RKO (cell line): ENCODE results near the gene SNX9.

Experiments used
- DNase-seq: peaks from one replicate; pipeline ENCODE4 v3.0.0-alpha.2; 2016; ENCODE audit warnings: low spot score

SNX9 gene

GRCh38 chr6:157980288-157981131 is 157.5 kb downstream of the SNX9 start:
- no peak for DNase-seq

- no peak for DNase-seq
Measured at GRCh38 chr6:157981132-157981394, 158.0 kb downstream of the SNX9 start.

- DNase-seq, result peak; percentile 64
Measured at GRCh38 chr6:157981395-157982101, 158.5 kb downstream of the SNX9 start, which contains the start of gene SYNJ2. Gene SYNJ2 (plus strand): TSS chr6:157981863. CDS start chr6:157981962, 99 bp downstream.

- peak; percentile 48 for DNase-seq
Measured at GRCh38 chr6:157982102-157982562, 159.1 kb downstream of the SNX9 start.

- DNase-seq, result peak; percentile 25
Measured at GRCh38 chr6:157982563-157983405, 159.7 kb downstream of the SNX9 start.

- no peak for DNase-seq
Measured at GRCh38 chr6:157983406-157984119, 160.5 kb downstream of the SNX9 start.

- no peak for DNase-seq
Measured at GRCh38 chr6:157984128-157984527, 161.1 kb downstream of the SNX9 start.

GRCh38 chr6:157984686-157985225 is 161.7 kb downstream of the SNX9 start:
- DNase-seq, result no peak

- no peak for DNase-seq
Measured at GRCh38 chr6:157985378-157986155, 162.5 kb downstream of the SNX9 start.

GRCh38 chr6:157987788-157988699 is 165.0 kb downstream of the SNX9 start:
- no peak for DNase-seq

GRCh38 chr6:157988700-157989063 is 165.6 kb downstream of the SNX9 start:
- DNase-seq, result no peak

- DNase-seq, result no peak
Measured at GRCh38 chr6:157989541-157990289, 166.7 kb downstream of the SNX9 start.

GRCh38 chr6:157990321-157991066 is 167.4 kb downstream of the SNX9 start:
- no peak for DNase-seq

GRCh38 chr6:157991067-157991432 is 168.0 kb downstream of the SNX9 start:
- DNase-seq, result no peak

GRCh38 chr6:157993076-157993475 is 170.0 kb downstream of the SNX9 start:
- no peak for DNase-seq

- no peak for DNase-seq
Measured at GRCh38 chr6:157994125-157994795, 171.2 kb downstream of the SNX9 start.
